Retina (tissue), 1 donor: ENCODE results near the gene MEST.
"Not testable (repeated sequence)": the region's sequence is repeated elsewhere in the genome, so short reads cannot be mapped to it uniquely, and the experiment has no call there.

Experiments
- DNase-seq: peaks from one replicate; pipeline ENCODE4 v3.0.0-alpha.2; 2016

Gene MEST

GRCh38 chr7:130486114-130486953 lies 5.6 kb upstream of the MEST start:
- peak; percentile 88 for DNase-seq

GRCh38 chr7:130486954-130487436 lies 4.9 kb upstream of the MEST start:
- DNase-seq, result peak; percentile 43

DNA sequence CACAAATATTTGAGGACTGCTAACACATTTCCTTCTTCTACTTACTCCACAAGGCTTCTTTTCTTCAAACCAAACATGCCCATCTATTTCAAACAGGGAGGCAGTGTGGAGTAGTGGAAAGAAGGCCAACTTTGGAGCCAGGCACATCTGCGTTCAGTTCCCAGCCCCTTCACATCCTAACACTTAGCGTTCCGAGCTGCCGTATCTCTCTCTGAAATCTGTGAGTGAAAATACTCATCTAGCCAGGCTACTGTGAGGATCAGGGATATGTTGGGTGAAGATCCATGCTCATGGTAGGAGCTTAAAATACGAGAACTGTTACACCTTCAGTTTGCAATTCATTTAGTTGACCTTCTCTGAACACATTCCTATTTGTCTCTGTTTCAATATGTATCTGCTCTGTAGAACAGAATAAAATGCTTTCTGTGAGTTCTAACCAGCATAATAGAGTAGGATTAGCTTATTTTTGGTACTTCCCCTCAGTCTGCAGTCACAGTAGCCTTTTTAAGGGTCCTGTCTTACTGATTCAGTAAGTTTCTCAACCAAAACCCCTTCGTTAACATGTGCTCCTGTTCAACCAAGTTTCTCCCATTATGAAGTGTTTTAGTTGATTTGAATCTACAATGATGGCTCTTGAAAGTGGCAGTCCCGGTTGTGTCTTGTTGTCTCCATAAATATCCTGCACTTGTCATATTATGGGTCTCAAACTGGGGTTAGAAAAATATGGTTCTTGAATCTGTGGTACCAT lies 3.3 kb upstream of the MEST start:
- DNase-seq, result no peak

- no peak for DNase-seq
Measured at GRCh38 chr7:130489140-130489983, 2.5 kb upstream of the MEST start.

- DNase-seq, result peak; percentile 83
Measured at GRCh38 chr7:130490311-130490791, 1.5 kb upstream of the MEST start.

- DNase-seq, result peak; percentile 93
Measured at GRCh38 chr7:130490888-130491804, 739 bp upstream of the MEST start.

DNA sequence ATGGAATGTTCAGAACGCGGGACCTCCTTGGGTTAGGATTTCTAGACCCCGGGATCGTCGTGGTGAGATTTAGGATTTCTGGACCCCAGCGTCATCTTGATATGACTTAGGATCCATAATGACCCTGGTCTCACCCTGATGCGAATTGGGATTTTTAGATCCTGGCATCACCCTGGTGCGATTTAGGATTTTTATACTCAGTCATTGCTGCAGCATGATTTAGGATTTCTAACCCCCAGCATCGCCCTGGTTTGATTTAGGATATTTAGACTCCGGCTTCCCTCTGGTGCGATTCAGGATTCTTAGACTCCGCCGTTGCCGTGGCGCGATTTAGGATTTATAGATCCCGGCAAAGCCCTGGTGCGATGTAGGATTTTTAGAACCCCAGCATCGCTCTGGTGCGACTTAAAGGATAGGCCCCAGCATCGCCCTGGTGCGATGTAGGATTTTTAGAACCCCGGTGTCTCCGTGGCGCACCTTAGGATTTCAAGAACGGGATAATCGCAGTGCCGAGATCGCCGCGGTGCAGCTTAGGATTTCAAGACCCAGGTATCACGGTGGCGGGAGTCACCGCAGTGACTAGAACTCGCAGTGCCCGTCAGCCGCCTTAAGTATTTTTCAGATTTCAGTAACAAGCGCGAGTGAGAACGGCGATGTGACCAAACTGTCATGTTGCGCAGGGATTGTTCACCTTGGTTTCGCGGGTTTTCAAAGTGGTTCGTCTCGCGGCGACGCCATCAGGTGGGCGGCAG lies 814 bp downstream of the MEST start:
- peak; percentile 41 for DNase-seq

DNA sequence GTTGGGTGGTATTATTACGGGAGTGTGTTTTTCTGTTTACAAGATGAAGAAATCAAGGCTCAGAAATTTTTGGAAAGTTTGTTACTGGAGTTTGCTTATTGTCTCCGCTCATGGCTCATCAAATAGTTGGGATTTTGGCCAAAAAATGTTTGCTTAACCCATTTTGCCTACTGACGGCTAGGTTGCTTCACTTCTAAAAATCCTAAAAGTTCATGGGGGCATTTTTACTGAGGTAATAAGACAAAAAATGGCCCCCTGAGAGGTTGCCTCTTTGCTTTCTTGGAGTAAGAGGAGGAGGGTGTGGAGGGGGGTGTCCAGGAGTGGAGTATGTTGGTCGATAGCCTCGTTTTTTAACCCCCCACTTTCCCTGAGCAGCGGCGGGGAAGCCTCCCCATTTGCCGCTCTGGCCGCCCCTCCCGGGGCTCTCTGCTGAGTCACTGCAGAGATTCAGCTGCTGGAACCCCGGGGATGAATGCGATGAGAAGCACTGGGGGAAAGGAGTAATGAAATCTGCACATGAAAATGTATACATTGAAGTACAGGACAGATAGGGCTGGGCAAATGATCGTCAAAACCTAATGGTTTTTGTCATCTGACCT lies 1.5 kb downstream of the MEST start:
- no peak for DNase-seq

DNA sequence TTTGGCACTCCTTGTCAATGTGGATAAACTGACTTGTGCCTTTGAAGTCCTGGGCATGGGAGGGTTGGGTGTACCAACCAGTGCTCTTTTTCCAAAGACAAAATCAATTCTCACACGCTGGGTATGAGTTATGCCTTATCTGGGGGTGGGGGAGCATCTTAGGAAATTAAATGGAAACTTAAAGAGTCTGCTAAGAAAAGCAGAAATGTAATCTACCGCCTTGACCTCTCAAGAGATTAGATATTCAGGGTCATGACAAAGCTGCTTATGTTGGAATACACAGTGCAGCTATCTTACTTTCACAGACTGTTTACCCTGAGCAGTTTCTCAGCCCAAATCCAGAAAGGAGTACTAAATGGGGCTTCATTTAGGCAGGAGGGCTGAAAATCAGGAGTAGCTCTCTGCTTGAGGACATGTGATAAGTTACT lies 2.6 kb downstream of the MEST start:
- DNase-seq, result no peak

- no peak for DNase-seq
Measured at GRCh38 chr7:130500463-130500862, 8.6 kb downstream of the MEST start.

DNA sequence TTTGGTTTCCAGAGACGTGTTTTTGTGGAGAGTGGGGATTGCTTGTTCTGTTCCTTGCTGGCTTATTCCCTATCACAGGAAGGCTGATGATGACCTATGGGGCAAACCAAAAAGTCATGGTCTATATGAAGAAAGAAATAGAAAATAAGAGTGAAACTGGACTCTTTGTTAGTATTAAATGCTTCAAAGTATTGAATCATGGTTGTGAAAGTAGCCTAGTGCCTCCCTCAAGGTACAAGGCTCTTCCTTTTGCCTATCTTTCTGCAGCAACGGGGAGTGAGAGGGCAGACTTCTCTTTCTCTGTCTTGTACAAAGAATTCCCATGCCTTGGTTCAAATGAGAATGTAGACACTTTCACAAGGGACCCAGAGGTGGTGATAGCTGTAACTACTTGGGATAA lies 9.0 kb downstream of the MEST start:
- no peak for DNase-seq

GRCh38 chr7:130505753-130506152 lies 13.9 kb downstream of the MEST start:
- no peak for DNase-seq

DNA sequence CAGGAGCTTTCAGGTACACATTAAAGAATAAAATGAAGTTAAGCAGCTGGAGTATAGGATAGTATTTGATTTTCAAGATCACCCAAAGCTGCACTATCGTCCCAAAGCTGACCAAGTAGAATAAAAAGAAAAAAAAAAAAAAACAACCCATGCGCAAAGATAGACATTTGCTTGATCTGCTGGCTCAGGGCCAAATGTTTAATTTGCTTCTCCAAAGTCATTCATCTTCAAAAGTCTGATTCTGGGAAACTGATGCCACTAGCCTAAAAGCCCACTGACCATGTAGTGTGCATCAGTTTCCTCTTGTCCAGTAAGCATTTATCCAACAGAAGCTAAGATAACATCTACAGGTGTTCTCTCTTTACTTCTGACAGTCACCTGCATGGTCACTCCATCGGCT lies 14.5 kb downstream of the MEST start:
- no peak for DNase-seq

DNA sequence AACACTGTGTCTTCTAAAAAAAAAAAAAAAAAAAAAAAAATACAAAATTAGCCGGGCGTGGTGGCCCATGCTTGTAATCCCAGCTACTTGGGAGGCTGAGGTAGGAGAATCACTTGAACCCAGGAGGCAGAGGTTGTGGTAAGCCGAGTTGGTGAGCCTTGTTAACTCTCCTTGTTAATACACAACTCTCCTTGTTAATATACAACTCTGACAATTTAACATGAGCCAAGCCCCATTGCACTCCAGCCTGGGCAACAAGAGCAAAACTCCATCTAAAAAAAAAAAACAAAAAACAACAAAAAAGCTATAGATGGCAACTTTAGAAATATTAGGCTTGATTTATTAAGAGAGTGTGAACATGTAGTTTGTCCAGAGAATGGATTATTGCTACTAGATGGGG lies 20.2 kb downstream of the MEST start:
- not testable (repeated sequence) for DNase-seq

GRCh38 chr7:130513447-130513846 lies 21.6 kb downstream of the MEST start:
- no peak for DNase-seq

DNA sequence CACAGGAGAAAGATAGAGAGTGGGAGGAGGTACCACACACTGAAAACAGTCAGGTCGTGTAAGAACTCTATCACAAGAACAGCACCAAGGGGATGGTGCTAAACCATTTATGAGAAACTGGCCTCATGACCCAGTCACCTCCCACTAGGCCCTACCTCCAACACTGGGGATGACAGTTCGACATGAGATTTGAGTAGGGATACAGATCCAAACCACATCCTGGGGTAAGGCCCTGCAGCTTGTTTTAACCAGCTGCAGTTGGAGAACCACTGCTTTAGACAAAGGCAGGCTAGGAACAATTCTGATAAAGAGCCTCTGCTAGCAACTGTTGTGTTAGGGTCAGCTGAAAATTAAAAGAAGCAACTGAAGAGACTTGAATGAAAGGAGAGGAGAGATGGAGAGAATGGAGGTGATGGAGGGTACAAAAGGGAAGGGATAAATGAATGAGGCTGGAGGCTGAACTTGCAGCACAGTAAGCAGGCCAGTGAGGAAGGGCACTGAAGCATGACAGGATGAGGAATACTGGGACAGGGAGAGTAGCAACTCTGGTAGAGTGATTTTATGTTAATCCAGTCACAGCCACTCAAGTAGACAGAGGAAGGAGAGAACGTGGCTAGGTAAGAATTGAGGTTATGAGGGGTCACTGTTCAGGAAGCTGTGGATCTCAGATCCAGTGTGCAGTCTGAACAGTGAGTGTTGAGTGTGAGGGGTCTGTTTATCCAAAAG lies 23.6 kb downstream of the MEST start:
- DNase-seq, result no peak

DNA sequence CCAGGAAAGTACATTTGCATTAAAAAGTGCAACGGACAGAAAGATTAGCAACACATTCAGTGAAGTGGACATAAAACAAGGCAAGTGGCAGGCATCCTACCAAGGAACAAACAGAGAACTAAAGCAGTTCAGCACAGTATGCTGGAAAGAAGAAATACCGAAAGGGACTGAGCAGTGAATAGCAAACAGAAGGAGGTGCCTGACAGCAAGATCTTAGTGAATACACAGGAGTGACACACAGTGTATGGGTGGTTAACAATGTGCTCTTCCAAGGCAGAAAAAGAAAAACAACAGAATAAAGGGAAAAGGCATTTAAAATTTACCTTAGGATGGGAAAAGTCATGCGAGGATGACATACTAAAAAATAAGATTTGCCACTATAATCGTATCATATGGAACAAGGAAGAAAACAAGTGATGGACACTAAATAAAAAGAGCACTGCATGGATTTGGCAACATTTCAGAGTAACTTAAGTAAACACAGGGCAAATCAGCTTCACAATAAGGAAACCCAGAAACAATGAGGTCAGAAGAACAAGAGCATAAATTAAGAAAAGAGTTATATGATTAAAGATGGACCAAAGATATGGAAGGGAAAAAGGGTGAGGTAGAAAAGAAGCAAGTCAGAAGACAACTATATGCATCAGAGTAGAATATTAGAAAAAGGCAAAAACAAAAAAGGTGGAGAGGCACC lies 29.5 kb downstream of the MEST start:
- no peak for DNase-seq

GRCh38 chr7:130523519-130524125 lies 31.7 kb downstream of the MEST start:
- not testable (repeated sequence) for DNase-seq

DNA sequence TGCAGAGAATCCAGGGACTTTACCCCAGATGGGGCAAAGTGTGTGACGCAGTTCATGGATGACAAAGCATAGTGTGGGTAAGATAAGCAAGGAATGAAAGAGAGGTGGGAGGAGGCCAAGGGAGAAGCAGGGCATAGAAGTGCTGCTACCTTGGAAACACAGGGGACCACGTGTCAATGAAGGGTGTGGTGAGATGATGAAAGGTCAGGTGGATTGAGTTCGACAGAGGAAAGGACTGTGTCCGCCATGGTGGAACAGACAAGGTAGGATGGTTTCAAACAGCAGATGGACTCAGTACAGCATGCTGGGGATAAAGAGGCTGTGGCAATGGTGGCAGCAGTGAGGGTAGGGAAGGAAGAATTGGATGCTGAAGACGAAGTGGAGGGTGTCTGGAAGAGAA lies 32.7 kb downstream of the MEST start:
- DNase-seq, result no peak
